ENCODE measurements around the gene WNT7B.

Gene WNT7B

DNA sequence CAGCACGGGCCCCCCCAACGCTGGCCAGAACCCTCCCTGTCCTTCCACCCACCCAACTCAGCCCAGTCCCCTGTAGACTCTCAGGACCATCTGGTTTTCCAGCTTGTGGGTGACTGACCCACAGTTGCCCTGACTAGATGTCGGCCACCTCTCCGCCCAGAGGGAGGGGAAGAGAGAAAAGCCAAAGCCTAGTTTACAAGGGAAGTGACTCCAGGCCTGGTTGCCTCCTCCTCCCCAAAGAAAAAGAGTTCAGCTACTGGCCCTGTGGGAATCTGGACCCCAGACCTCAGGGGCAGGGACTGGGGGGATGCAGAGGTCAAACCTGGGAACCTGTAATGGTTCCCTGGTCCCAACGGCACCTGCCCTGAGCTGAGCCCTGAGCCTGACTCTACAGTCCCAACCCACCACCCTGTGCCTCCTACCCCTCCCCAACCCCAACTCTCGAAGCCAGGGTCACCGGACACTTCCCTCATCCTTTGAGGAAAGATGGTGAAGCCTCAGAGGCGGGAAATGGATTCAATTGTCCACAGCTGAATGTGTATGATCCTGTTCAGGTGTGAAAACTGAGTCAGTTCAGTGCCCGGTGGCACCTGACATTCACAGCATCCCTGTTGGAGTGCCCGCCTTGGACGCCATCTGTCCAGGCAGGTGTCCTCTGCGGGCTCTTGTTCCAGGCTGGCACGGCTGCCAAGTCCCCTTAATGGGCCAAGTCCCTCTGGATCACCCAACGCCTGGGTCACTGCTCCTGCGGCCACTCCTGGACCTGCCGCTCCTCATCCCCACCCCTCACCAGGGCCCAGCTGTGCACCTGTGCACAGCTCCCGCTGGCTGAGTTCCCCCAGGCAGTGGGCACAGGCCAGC lies 21.0 kb upstream of the WNT7B start:
- peak overlapping the region; percentile 64 for H3K9ac ChIP-seq (ENCODE audit: low read depth, low read length, poor library complexity, severe bottlenecking)

DNA sequence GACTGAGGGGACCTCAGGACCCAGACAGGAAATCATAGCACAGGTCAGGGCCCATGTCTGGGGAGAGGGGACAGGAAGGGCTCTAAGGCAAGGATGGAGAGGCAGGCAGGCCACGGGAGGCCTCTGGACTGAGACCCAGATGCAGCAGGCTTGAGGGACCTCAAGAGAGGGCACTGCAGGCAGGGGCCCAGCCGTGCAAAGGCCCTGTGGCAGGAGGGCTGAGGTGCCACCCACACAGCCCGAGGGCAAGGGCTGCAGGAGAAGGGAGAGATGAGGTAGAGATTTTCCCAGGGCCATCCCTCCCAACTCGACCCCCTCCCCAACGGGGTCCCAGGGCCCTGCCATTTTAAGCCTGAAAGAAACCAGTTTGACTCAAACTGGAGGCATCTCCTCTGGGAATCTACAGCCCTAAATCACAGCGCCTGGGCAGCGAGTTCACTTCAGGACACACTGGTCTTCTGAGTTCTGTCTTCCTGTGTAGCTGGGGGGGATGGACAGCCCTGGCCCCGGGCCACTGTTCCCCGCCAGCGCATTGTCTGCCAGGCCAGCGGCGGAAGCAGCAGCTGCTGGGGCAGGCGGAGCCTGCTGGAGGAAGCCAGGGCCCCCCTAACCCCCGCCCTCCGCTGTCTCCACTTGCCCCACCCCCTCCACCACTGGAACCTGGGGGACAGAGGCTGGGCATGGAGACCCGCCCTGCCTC lies 20.3 kb upstream of the WNT7B start:
- Histone ChIP-seq H4K20me1 (ENCODE audit: insufficient read depth, low read length, poor library complexity, severe bottlenecking) (no peaks in the 10 kb centered on the region), H3K4me2 (ENCODE audit: low read depth, low read length, poor library complexity, severe bottlenecking) (peak overlapping the region; percentile 83), H3K4me3 (ENCODE audit: low read length, poor library complexity, severe bottlenecking) (peak overlapping the region; percentile 65), H3K27me3 (ENCODE audit: insufficient read depth, low read length, poor library complexity, severe bottlenecking) (no peaks in the 10 kb centered on the region), H3F3A (ENCODE audit: low read depth) (no peaks in the 10 kb centered on the region), H3K4me1 (ENCODE audit: insufficient read depth, low read length, poor library complexity, severe bottlenecking) (peaks cover 26% of the 10 kb centered on the region), H3K9me3 (ENCODE audit: insufficient read depth, low read depth, low read length) (no peaks in the 10 kb centered on the region), H3K79me2 (ENCODE audit: insufficient read depth, low read length) (no peaks in the 10 kb centered on the region), H2AFZ (ENCODE audit: low read length) (peak overlapping the region; percentile 9; the same call in 1 of the 2 replicates), H3K36me3 (ENCODE audit: insufficient read depth, low read length) (no peaks in the 10 kb centered on the region), H3K9ac (ENCODE audit: low read depth, low read length, poor library complexity, severe bottlenecking) (peak overlapping the region; percentile 64), H3K9me2 (replicated peaks; ENCODE audit: low read depth, low read length) (no peaks in the 10 kb centered on the region)
- TF ChIP-seq, protein P1, sequence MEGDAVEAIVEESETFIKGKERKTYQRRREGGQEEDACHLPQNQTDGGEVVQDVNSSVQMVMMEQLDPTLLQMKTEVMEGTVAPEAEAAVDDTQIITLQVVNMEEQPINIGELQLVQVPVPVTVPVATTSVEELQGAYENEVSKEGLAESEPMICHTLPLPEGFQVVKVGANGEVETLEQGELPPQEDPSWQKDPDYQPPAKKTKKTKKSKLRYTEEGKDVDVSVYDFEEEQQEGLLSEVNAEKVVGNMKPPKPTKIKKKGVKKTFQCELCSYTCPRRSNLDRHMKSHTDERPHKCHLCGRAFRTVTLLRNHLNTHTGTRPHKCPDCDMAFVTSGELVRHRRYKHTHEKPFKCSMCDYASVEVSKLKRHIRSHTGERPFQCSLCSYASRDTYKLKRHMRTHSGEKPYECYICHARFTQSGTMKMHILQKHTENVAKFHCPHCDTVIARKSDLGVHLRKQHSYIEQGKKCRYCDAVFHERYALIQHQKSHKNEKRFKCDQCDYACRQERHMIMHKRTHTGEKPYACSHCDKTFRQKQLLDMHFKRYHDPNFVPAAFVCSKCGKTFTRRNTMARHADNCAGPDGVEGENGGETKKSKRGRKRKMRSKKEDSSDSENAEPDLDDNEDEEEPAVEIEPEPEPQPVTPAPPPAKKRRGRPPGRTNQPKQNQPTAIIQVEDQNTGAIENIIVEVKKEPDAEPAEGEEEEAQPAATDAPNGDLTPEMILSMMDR (conservative IDR thresholded peaks at IDR 0.05; ENCODE audit: low read length) = no peak
- no peak for TF ChIP-seq EZH2phosphoT487 (IDR thresholded peaks at IDR 0.05; ENCODE audit: borderline replicate concordance)

More for the DNA sequence above, 21.0 kb upstream of the WNT7B start:
- H3K27me3 ChIP-seq (ENCODE audit: insufficient read depth, low read length, poor library complexity, severe bottlenecking) = no peaks in the 10 kb centered on the region
- H3F3A ChIP-seq (ENCODE audit: low read depth) = no peaks in the 10 kb centered on the region
- H3K79me2 ChIP-seq (ENCODE audit: insufficient read depth, low read length) = no peaks in the 10 kb centered on the region
- H3K4me3 ChIP-seq (ENCODE audit: low read length, poor library complexity, severe bottlenecking) = peak overlapping the region; percentile 65
- no peaks in the 10 kb centered on the region for H3K36me3 ChIP-seq (ENCODE audit: insufficient read depth, low read length)
- peaks cover 26% of the 10 kb centered on the region for H3K4me1 ChIP-seq (ENCODE audit: insufficient read depth, low read length, poor library complexity, severe bottlenecking)
- no peaks in the 10 kb centered on the region for H3K9me3 ChIP-seq (ENCODE audit: insufficient read depth, low read depth, low read length)
- peak overlapping the region; percentile 83 for H3K4me2 ChIP-seq (ENCODE audit: low read depth, low read length, poor library complexity, severe bottlenecking)
- no peaks in the 10 kb centered on the region for H3K9me2 ChIP-seq (replicated peaks; ENCODE audit: low read depth, low read length)
- H2AFZ ChIP-seq (ENCODE audit: low read length) = peak overlapping the region; percentile 9; the same call in 1 of the 2 replicates
- TF ChIP-seq, protein P1 (conservative IDR thresholded peaks at IDR 0.05; ENCODE audit: low read length) = no peak
- TF ChIP-seq EZH2phosphoT487 (IDR thresholded peaks at IDR 0.05; ENCODE audit: borderline replicate concordance) = no peak
- H4K20me1 ChIP-seq (ENCODE audit: insufficient read depth, low read length, poor library complexity, severe bottlenecking) = no peaks in the 10 kb centered on the region

DNA sequence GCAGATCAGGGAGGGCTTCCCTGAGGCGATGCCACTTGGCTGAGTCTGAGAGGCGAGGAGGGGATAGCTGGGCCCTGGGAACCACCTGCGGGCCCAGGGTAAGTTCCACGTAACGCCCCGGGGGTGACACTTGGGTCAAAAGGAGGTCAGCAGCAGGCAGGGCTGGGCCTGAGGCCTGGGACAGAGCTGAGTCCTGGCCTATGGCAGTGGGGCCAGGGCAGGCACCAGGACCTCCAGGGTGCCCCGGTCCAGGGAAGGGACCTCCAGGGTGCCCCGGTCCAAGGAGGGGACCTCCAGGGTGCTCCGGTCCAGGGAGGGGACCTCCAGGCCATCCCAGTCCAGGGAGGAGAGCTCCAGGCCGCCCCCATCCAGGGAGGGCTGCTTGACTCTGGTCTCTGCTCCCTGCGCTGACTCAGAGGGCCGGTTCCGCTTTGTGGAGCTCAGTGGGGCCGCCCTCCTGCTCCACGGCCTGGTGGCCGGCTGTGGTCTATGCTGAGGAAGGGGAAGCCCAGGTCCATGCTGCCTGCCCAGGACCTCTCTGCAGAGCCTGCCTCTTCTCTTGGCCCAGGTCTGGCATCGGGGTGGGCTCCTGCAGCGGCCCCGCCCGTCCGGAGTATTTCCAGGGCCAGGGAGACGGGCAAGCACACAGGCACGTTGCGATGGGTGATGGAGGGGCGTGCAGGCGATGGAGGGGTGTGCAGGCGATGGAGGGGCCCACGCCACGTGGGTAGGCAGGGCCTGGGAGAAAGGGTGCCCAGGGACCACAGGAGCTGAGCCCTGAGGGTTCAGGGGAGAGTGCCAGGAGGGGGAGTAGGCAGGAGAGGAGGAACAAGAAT lies 19.5 kb upstream of the WNT7B start:
- peaks cover 26% of the 10 kb centered on the region for H3K4me1 ChIP-seq (ENCODE audit: insufficient read depth, low read length, poor library complexity, severe bottlenecking)
- no peaks in the 10 kb centered on the region for H3K9me2 ChIP-seq (replicated peaks; ENCODE audit: low read depth, low read length)
- no peaks in the 10 kb centered on the region for H4K20me1 ChIP-seq (ENCODE audit: insufficient read depth, low read length, poor library complexity, severe bottlenecking)
- peak overlapping the region; percentile 64 for H3K9ac ChIP-seq (ENCODE audit: low read depth, low read length, poor library complexity, severe bottlenecking)
- no peaks in the 10 kb centered on the region for H3K27me3 ChIP-seq (ENCODE audit: insufficient read depth, low read length, poor library complexity, severe bottlenecking)
- TF ChIP-seq, protein P1 (conservative IDR thresholded peaks at IDR 0.05; ENCODE audit: low read length) = no peak
- no peak for TF ChIP-seq EZH2phosphoT487 (IDR thresholded peaks at IDR 0.05; ENCODE audit: borderline replicate concordance)
- H3K79me2 ChIP-seq (ENCODE audit: insufficient read depth, low read length) = no peaks in the 10 kb centered on the region
- peak overlapping the region; percentile 65 for H3K4me3 ChIP-seq (ENCODE audit: low read length, poor library complexity, severe bottlenecking)
- no peaks in the 10 kb centered on the region for H3K9me3 ChIP-seq (ENCODE audit: insufficient read depth, low read depth, low read length)
- no peaks in the 10 kb centered on the region for H3F3A ChIP-seq (ENCODE audit: low read depth)
- H3K4me2 ChIP-seq (ENCODE audit: low read depth, low read length, poor library complexity, severe bottlenecking) = peak overlapping the region; percentile 83
- no peaks in the 10 kb centered on the region for H3K36me3 ChIP-seq (ENCODE audit: insufficient read depth, low read length)
- H2AFZ ChIP-seq (ENCODE audit: low read length) = no peak overlapping the region

Measured in Loucy (cell line).